GM18499 (cell line): ENCODE data around the gene LDLRAD3.
A peak's percentile ranks its signal among the peaks of the same experiment; 100 is the strongest.
"Not testable (repeated sequence)": the region's sequence is repeated elsewhere in the genome, so short reads cannot be mapped to it uniquely, and the experiment has no call there.

Source experiments
- ATAC-seq: cut with Tn5 transposase; IDR thresholded peaks from one replicate; pipeline ENCODE4 v1.9.1; 2021; ENCODE audit warnings: moderate number of reproducible peaks; ENCODE audit not compliant: insufficient read depth, unreplicated experiment

The LDLRAD3 gene

GRCh38 chr11:35943713-35944502 lies at the start of gene LDLRAD3:
Gene LDLRAD3 (plus strand): TSS chr11:35944062. CDS start chr11:35944099, 37 bp downstream.
- no peak for ATAC-seq

- no peak for ATAC-seq
Measured at GRCh38 chr11:35897019-35897418, 46.8 kb upstream of the LDLRAD3 start.

DNA sequence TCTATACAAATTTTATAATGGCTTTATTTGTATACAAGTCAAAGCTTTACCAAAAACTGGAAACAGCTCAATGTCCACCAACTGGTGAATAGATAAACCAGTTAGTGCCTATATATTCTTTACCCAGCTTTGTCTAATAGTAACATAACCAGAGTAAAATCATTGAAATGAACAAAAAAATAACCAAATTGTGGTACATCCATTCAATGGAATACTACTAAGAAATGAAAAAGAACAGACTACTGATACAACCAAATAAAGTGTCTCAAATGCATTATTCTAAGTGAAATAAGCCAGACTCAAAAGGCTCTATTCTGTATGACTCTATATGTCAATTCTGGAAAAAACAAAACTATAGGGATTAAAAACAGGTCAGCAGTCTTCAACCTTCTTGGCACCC lies 40.9 kb upstream of the LDLRAD3 start:
- ATAC-seq, result no peak

DNA sequence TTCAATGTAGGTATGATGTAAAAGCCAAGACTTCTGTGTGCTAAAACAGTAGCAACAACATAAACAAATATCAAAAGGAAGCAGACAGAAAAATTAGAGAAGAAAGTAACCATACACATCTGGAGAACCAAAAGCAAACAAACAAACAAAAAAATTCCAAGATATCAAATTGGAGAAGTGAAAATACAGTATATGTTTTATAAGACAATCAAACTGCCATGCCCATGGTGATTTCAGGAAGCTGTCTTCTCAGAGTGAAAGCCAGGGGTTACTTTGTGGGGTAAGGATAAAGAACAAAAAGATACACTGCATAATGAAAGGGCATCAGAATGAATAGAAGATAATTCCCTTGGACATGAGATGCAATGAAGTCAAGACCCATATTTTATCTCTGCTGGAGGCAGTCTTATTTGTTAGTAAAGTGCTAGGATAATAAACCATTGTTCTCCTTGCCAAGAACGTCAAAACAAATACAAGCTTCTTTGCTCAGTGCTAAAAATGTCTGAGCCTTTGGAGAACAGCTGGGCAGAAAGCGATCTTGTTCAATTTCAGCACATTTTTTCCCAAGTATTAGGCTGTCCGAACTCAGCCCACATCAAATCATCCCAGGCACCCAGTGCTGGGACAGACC lies 38.1 kb upstream of the LDLRAD3 start:
- no peak for ATAC-seq

DNA sequence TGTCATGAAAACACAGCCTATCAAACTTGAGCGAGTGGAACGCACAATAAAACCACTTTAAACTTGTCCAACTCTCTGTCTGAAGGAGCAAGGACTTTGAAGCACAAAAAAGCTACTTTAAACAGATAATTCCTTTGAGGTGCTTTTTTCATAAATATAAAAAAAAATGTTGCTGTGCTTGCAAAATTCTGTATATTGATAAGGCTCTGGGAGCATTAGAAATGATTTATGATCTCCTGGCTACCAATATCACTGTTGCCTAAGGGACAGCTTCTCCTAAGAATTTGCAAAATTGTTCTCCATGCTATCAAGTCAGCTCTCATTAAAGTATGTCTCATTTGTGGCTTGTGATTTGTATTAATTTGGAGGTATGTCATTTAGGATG lies 37.6 kb upstream of the LDLRAD3 start:
- no peak for ATAC-seq

- no peak for ATAC-seq
Measured at GRCh38 chr11:35906681-35907080, 37.2 kb upstream of the LDLRAD3 start.

- peak; percentile 74 for ATAC-seq
Measured at GRCh38 chr11:35907648-35908431, 36.0 kb upstream of the LDLRAD3 start.

DNA sequence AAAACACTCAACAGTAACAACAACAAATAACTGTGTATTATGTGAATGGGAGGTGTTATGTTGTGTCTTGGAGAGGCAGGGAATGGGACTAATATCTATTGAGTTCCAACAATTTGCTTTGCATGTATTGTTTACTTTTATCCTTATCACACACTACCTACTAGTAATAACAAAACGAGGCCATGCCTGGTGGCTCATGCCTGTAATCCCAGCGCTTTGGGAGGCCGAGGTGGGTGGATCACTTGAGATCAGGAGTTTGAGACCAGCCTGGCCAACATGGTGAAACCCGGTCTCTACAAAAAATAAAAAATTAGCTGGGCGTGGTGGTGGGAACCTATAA lies 35.5 kb upstream of the LDLRAD3 start:
- peak; percentile 5 for ATAC-seq

DNA sequence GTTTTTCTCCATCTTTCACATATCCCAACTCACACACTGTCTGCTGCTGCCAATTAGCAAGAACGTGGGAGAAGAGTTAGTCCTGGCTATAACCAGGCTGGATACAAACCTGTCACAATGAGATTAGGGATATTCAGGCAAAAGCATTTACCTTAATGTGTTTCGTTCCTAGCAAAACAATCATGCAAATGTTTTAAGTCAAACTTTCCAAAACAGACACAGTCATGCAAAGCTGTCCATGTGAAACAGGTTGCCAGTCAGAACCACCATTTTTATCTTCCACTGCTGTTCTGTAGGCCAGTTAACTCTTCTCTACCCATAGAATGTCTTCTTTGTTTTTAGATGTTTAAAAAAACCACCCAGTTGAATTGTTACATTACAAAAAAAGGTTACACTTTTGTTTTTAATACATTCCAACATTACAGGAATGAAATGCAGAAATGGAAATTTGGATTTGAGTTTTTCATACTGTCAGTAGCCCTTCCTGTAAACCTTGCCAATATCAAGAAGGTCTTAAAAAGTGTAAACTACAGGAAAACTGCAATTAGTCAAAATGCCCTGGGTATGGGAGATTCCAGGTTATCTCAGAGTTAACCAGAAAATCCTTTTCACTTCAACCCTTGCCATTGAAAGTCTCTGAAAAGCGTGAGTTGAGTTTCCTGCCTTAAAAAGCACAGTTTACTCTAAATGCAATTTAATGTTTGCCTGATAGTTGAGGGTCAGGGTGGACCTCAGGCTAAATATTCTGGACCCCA lies 34.2 kb upstream of the LDLRAD3 start:
- ATAC-seq, result no peak

DNA sequence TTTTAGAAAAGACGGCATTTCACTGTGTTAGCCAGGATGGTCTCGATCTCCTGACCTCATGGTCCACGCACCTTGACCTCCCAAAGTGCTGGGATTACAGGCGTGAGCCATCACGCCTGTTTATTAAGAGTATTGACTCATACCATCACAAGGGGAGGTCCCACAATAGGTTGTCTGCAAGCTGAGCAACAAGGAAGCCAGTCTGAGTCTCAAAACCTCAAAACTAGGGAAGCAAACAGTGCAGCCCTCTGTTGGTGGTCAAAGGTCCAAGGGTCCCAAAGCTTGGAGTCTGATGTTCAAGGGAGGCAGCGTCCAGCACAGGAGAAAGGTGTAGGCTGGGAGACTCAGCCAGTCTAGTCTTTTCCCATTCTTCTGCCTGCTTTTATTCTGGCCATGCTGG lies 32.8 kb upstream of the LDLRAD3 start:
- no peak for ATAC-seq

GRCh38 chr11:35911616-35912165 lies 32.2 kb upstream of the LDLRAD3 start:
- no peak for ATAC-seq

- ATAC-seq, result not testable (repeated sequence)
Measured at GRCh38 chr11:35912436-35912835, 31.4 kb upstream of the LDLRAD3 start.

DNA sequence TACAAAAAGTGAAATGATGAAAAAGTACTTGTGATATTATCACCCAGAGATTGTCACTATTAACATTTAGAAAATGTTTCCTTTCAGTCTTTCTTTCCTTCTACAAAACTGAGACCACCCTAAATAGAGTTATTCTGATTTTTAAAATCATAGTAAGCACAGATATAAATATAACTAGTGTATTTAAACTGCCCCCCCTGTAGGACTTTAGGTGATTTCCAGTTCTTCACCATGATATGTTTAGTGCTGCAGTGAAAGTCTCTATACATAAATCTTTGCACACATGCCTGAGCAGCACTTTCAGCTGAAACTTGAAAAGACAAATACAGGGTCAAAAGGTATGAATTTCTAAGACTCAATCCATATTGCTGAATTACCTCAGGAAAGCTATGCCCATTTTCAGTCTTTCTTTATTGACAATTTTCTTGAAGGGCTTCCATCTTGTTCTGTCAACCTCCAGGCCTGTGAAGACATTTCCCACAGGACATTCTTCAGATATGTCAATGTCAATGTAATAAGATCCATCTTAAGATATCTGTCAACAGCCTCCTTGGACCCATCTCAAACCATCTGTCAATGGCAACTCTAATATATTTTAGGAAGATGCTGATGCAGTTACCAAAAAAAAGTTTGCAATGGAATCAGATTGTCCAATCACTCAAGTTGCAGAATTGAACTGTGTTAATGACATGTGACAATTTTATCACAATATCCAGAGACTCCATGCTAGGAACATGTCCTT lies 30.8 kb upstream of the LDLRAD3 start:
- ATAC-seq, result no peak

DNA sequence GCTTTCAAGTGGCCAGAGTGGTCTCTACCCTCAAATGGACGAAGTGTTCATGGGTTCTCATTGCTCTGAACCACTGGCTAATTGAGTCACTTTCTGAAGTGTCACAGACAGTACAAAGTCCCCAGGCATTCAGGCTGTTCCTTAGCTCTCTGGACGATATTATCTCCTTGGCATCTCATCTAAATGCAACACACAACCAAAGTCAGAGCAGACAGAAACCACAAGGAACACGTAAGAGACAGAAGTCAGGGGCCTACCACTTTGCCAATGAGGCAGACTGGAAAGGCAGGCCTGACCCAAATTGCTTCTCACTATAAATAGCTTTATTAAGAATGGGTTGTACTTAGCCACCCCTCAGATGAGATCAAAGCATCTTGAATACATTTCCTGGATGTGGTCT lies 29.0 kb upstream of the LDLRAD3 start:
- no peak for ATAC-seq

- ATAC-seq, result no peak
Measured at GRCh38 chr11:35916270-35916669, 27.6 kb upstream of the LDLRAD3 start.

- no peak for ATAC-seq
Measured at GRCh38 chr11:35917676-35918075, 26.2 kb upstream of the LDLRAD3 start.

GRCh38 chr11:35918716-35919115 lies 25.1 kb upstream of the LDLRAD3 start:
- ATAC-seq, result no peak

- ATAC-seq, result no peak
Measured at GRCh38 chr11:35919244-35919643, 24.6 kb upstream of the LDLRAD3 start.

GRCh38 chr11:35923452-35923851 lies 20.4 kb upstream of the LDLRAD3 start:
- no peak for ATAC-seq

DNA sequence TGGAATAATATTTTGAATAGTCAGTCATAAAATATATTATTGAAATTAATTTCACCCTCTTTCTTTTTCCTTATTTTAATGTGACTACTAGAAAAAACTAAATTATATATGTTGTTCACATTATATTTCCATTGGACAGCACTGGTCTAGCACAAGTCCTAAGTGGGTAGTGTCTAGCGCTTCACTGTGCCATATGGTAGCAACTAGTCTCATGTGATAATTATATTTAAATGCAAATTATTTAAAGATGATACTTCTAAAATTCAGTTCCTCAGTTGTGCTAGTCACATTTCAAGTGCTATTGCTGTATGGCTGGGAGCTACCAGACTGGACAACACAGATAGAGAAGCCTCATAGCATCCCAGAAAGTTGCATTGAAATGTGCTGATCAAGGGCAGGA lies 19.1 kb upstream of the LDLRAD3 start:
- no peak for ATAC-seq
